Frontal cortex (tissue), 4 donors: ENCODE results near the gene PAM. TPM values are rescaled to one million over a fixed set of nuclear protein-coding genes. Genes with fewer than 3 reads are reported as not detected.
"Not testable (repeated sequence)": the region's sequence is repeated elsewhere in the genome, so short reads cannot be mapped to it uniquely, and the experiment has no call there.

Source experiments
- DNase-seq, 2 donors: peaks; one replicate each; pipeline ENCODE4 v3.0.0; 2012; ENCODE audit warnings: low spot score in 2 of 2
- FAIRE-seq: peaks from 2 replicates; lab custom pipeline; 2012; peaks lifted over from hg19 to GRCh38; lab: Jason Lieb, UNC
- total RNA-seq: library from RNA; depleted of rRNA; stranded (reverse); fragments of >200 nt; gene quantifications from one replicate; pipeline ENCODE4 v1.2.3, GENCODE V29; 2014
- donor health status: control.
- donor health status: control.
- donor health status: control.

The PAM gene
- total RNA-seq, 1 donor from 2014 or later, result 61.6 TPM

GRCh38 chr5:103016167-103016566 lies 261.1 kb downstream of the PAM start:
- DNase-seq, result no peak
- FAIRE-seq, result no peak

GRCh38 chr5:103019804-103020203 lies 264.7 kb downstream of the PAM start:
- FAIRE-seq (no peak), DNase-seq (no peak)

GRCh38 chr5:103021314-103021713 lies 266.2 kb downstream of the PAM start:
- FAIRE-seq (no peak), DNase-seq (no peak)

- FAIRE-seq (no peak), DNase-seq (no peak)
Measured at GRCh38 chr5:103027267-103027666, 272.2 kb downstream of the PAM start.

- no peak for FAIRE-seq
- no peak for DNase-seq
Measured at GRCh38 chr5:103031607-103032006, 276.5 kb downstream of the PAM start.

GRCh38 chr5:103033696-103034095 lies 278.6 kb downstream of the PAM start:
- FAIRE-seq, result no peak

GRCh38 chr5:103034662-103035392 lies 279.7 kb downstream of the PAM start:
- FAIRE-seq (no peak), DNase-seq (no peak)

More at GRCh38 chr5:103033696-103034095, 278.6 kb downstream of the PAM start:
- no peak for DNase-seq

- DNase-seq, result no peak
- no peak for FAIRE-seq
Measured at GRCh38 chr5:103035701-103036100, 280.6 kb downstream of the PAM start.

GRCh38 chr5:103036601-103037000 lies 281.5 kb downstream of the PAM start:
- no peak for FAIRE-seq

GRCh38 chr5:103037673-103038455 lies 282.8 kb downstream of the PAM start:
- DNase-seq (no peak), FAIRE-seq (no peak)

More at GRCh38 chr5:103036601-103037000, 281.5 kb downstream of the PAM start:
- DNase-seq, result no peak

GRCh38 chr5:103041071-103041676 lies 286.1 kb downstream of the PAM start:
- DNase-seq (peak in 1 of 2 donors; percentile 10), FAIRE-seq (no peak)

GRCh38 chr5:103046706-103047105 lies 291.6 kb downstream of the PAM start:
- not testable (repeated sequence) for DNase-seq, FAIRE-seq

- FAIRE-seq (no peak), DNase-seq (no peak)
Measured at GRCh38 chr5:103057208-103058130, 302.4 kb downstream of the PAM start.

GRCh38 chr5:103059525-103059924 lies 304.4 kb downstream of the PAM start:
- DNase-seq (no peak), FAIRE-seq (no peak)

- no peak for FAIRE-seq
- no peak for DNase-seq
Measured at GRCh38 chr5:103060424-103060954, 305.4 kb downstream of the PAM start.

- DNase-seq, result no peak
- no peak for FAIRE-seq
Measured at GRCh38 chr5:103066326-103066725, 311.2 kb downstream of the PAM start.

GRCh38 chr5:103073500-103073899 lies 318.4 kb downstream of the PAM start:
- DNase-seq, FAIRE-seq: not testable (repeated sequence)

GRCh38 chr5:103075442-103075841 lies 320.3 kb downstream of the PAM start:
- DNase-seq (no peak), FAIRE-seq (no peak)
